Mesodermal cell (in vitro differentiated cells): ENCODE results near the gene GPR107.

Source experiments
- H3K27ac ChIP-seq: 2 replicates; pipeline ENCODE4 v1.7.0; 2013; ENCODE audit warnings: mild to moderate bottlenecking, low read depth, low read length, moderate library complexity; ENCODE audit not compliant: severe bottlenecking
- H3K36me3 ChIP-seq: 2 replicates; pipeline ENCODE4 v1.7.1; 2013; ENCODE audit warnings: mild to moderate bottlenecking, low read length, moderate library complexity; ENCODE audit not compliant: control insufficient read depth, insufficient read depth
- H3K4me1 ChIP-seq: one replicate; pipeline ENCODE4 v1.7.1; 2013; ENCODE audit warnings: mild to moderate bottlenecking, low read length; ENCODE audit not compliant: insufficient read depth, control insufficient read depth, poor library complexity, severe bottlenecking
- H3K4me3 ChIP-seq: 2 replicates; pipeline ENCODE4 v1.7.0; 2013; ENCODE audit warnings: low read length, control low read depth, mild to moderate bottlenecking; ENCODE audit not compliant: insufficient read depth, poor library complexity, severe bottlenecking; ENCODE audit errors: extremely low read depth
- H3K9me3 ChIP-seq: 2 replicates; pipeline ENCODE4 v1.7.1; 2013; ENCODE audit warnings: mild to moderate bottlenecking, low read length, moderate library complexity; ENCODE audit not compliant: control insufficient read depth
- WGBS, 2 experiments: methylation state at CpG; one replicate each; pipeline ENCODE4 v1.1.5; 2013; ENCODE audit warnings: missing lambda C conversion rate in 2 of 2; ENCODE audit not compliant: insufficient coverage in 2 of 2; 5-methylcytosine and 5-hydroxymethylcytosine counted together

The GPR107 gene

DNA sequence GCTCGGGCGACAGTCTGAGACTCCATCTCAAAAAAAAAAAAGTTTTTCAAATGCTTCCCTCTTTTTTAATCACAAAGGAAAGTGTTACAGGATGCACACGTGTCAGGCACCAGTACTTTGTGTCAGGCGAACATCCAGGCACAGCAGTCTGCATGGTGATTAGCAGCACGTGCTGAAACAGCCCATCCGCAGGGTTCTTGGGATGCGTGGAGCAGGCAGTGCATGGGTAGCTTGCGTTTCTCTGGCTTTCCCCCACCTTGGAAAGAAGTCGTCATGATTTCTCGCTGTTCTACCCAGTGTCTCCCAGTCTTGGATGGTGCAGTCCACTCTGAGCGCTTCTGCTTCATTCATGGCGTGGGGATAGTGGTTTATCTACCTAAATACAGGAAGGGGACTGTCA lies 35.4 kb downstream of the GPR107 start:
- 94 to 100% methylated on average over 7 to 11 of the region's 12 CpGs for WGBS, 2 experiments
- H3K4me3 ChIP-seq, result no peak overlapping the region
- H3K4me1 ChIP-seq, result peaks cover 3% of the 10 kb centered on the region
- H3K27ac ChIP-seq, result no peak overlapping the region
- no peaks in the 10 kb centered on the region for H3K9me3 ChIP-seq
- H3K36me3 ChIP-seq, result peaks cover 83% of the 10 kb centered on the region

DNA sequence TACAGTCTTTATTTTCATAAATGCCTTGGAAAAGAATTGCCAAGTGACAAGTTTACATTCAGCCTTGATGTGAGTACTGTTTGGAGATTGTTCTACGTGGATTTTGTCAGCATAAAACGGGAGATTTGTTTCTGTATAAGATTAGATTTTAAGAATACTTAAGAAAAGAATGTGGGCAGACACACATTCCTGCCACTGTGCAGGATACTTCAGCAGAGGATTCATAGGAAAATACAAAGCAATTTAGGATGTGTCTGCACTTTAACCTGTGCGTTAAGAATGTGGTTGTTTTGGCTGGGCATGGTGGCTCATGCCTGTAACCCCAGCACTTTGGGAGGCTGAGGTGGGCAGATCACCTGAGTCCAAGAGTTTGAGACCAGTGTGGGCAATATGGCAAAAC lies 37.2 kb downstream of the GPR107 start:
- Histone ChIP-seq H3K4me1 (peaks cover 3% of the 10 kb centered on the region), H3K27ac (no peak overlapping the region), H3K36me3 (peaks cover 82% of the 10 kb centered on the region), H3K4me3 (no peak overlapping the region), H3K9me3 (no peaks in the 10 kb centered on the region)
- WGBS, 2 experiments, result 88 to 96% methylated on average over 3 of the region's 3 CpGs

GRCh38 chr9:130092910-130093309 lies 39.2 kb downstream of the GPR107 start:
- Histone ChIP-seq H3K27ac (no peak overlapping the region), H3K4me1 (peaks cover 2% of the 10 kb centered on the region), H3K36me3 (peaks cover 81% of the 10 kb centered on the region), H3K9me3 (no peaks in the 10 kb centered on the region), H3K4me3 (no peak overlapping the region)
- 92 to 100% methylated on average over 2 of the region's 4 CpGs for WGBS, 2 experiments

- Histone ChIP-seq H3K27ac (no peak overlapping the region), H3K9me3 (no peaks in the 10 kb centered on the region), H3K36me3 (peaks cover 90% of the 10 kb centered on the region), H3K4me1 (no peaks in the 10 kb centered on the region), H3K4me3 (no peak overlapping the region)
- WGBS, 2 experiments, result 95 to 97% methylated on average over 5 to 7 of the region's 7 CpGs
These were observed 42.2 kb downstream of the GPR107 start for GRCh38 chr9:130095872-130096271.

- no peaks in the 10 kb centered on the region for H3K4me1 ChIP-seq
- no peaks in the 10 kb centered on the region for H3K9me3 ChIP-seq
- 95 to 100% methylated on average over 3 of the region's 3 CpGs for WGBS, 2 experiments
- H3K36me3 ChIP-seq, result peaks cover 91% of the 10 kb centered on the region
- no peak overlapping the region for H3K27ac ChIP-seq
- no peak overlapping the region for H3K4me3 ChIP-seq
These were observed 47.0 kb downstream of the GPR107 start for GRCh38 chr9:130100681-130101080.

- Histone ChIP-seq H3K9me3 (no peaks in the 10 kb centered on the region), H3K4me1 (no peaks in the 10 kb centered on the region), H3K4me3 (no peak overlapping the region), H3K27ac (no peak overlapping the region), H3K36me3 (peaks cover 95% of the 10 kb centered on the region)
- 95 to 97% methylated on average over 8 of the region's 9 CpGs for WGBS, 2 experiments
These were observed 48.2 kb downstream of the GPR107 start for GRCh38 chr9:130101915-130102314.

- Histone ChIP-seq H3K4me3 (no peak overlapping the region), H3K27ac (no peak overlapping the region), H3K9me3 (no peaks in the 10 kb centered on the region), H3K4me1 (peaks cover 6% of the 10 kb centered on the region), H3K36me3 (peaks cover 93% of the 10 kb centered on the region)
- 92% methylated on average over 4 of the region's 4 CpGs for WGBS, 2 experiments
These were observed 50.9 kb downstream of the GPR107 start for GRCh38 chr9:130104491-130105193.

GRCh38 chr9:130106860-130107233 lies 53.1 kb downstream of the GPR107 start:
- Histone ChIP-seq H3K36me3 (peaks cover 89% of the 10 kb centered on the region), H3K9me3 (no peaks in the 10 kb centered on the region), H3K4me3 (no peak overlapping the region), H3K4me1 (peaks cover 13% of the 10 kb centered on the region), H3K27ac (peak overlapping the region; percentile 53)
- 60 to 100% methylated on average over 1 of the region's 2 CpGs for WGBS, 2 experiments

DNA sequence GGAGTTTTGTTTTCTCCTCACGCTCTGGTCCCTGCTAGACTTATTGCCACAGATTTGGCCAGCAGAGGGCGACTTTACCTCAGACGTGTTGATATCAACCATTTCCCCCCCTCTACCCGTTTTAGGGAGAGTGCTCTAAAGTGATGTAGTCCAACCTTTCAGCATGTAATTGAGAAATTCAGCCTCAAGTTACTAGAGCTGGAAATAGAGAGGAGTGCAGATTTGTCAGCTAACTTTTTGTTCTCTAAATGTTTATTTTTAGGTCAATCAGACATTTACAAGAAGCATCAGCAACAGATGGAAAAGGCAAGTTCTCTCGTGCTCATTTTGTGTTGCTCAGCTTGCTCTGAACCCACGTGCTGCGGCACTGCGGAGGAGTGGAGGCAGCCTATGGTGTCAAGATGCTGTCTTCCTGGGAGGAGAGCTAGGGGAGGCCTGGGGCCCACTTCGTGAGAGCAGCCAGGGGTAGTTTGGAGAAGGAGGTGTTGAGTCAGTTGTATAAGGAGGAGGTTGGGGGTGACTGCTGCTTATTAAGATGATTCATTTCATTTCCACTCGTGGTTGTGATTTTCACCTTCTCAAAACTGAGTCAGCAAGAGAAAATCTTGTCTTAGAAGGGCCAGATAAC lies 53.6 kb downstream of the GPR107 start:
- WGBS, 2 experiments, result 83 to 86% methylated on average over 4 to 6 of the region's 10 CpGs
- Histone ChIP-seq H3K27ac (no peak overlapping the region), H3K36me3 (peaks cover 89% of the 10 kb centered on the region), H3K4me1 (peaks cover 13% of the 10 kb centered on the region), H3K9me3 (no peaks in the 10 kb centered on the region), H3K4me3 (no peak overlapping the region)

GRCh38 chr9:130107955-130108354 lies 54.2 kb downstream of the GPR107 start:
- Histone ChIP-seq H3K27ac (no peak overlapping the region), H3K36me3 (peaks cover 87% of the 10 kb centered on the region)

GRCh38 chr9:130110166-130110565 lies 56.5 kb downstream of the GPR107 start:
- Histone ChIP-seq H3K36me3 (peaks cover 84% of the 10 kb centered on the region), H3K9me3 (no peaks in the 10 kb centered on the region), H3K27ac (peak overlapping the region; percentile 57), H3K4me1 (peaks cover 13% of the 10 kb centered on the region), H3K4me3 (no peak overlapping the region)
- 92 to 95% methylated on average over 4 of the region's 5 CpGs for WGBS, 2 experiments

More at GRCh38 chr9:130107955-130108354, 54.2 kb downstream of the GPR107 start:
- 93 to 100% methylated on average over 1 to 2 of the region's 2 CpGs for WGBS, 2 experiments
- Histone ChIP-seq H3K9me3 (no peaks in the 10 kb centered on the region), H3K4me3 (no peak overlapping the region), H3K4me1 (peaks cover 13% of the 10 kb centered on the region)
